ENCODE measurements around the gene ZYG11B. TPM values are rescaled to one million over a fixed set of nuclear protein-coding genes. Genes with fewer than 3 reads are reported as not detected.

The ZYG11B gene
- total RNA-seq, 1 experiment from 2014 or later = 20.6 TPM

- H3K27ac Mint-ChIP-seq = 0 out of 7 replicates have a peak overlapping the region, but pooled peaks of 1 of the 3 experiments have one; percentile 5
- H4K8ac ChIP-seq (replicated peaks; ENCODE audit: insufficient read length, low read depth, low read length) = no peak overlapping the region
- H3K4ac ChIP-seq (ENCODE audit: low read depth, low read length) = no peak overlapping the region
- H4K20me1 ChIP-seq (ENCODE audit: control insufficient read depth, insufficient read depth, insufficient read length) = no peaks in the 10 kb centered on the region
- H4K91ac ChIP-seq (ENCODE audit: insufficient read length, low read depth, low read length) = no peak overlapping the region
- no peak overlapping the region for H3T11ph ChIP-seq (ENCODE audit: low read length)
- H2BK15ac ChIP-seq (ENCODE audit: low read depth, low read length) = no peak overlapping the region
- H3K27me3 Mint-ChIP-seq (ENCODE audit: low read depth) = no peaks in the 10 kb centered on the region
- H3K9me3 ChIP-seq (ENCODE audit: control insufficient read depth, low read depth, low read length) = no peaks in the 10 kb centered on the region
- H2BK5ac ChIP-seq (ENCODE audit: insufficient read length, low read length) = no peak overlapping the region
- H2BK12ac ChIP-seq (ENCODE audit: insufficient read length, low read depth, low read length) = no peak overlapping the region
- no peak overlapping the region for H3K56ac ChIP-seq (ENCODE audit: insufficient read length, low read depth, low read length)
- peaks cover 9 to 21% of the 10 kb centered on the region in 2 experiments for H3K4me1 Mint-ChIP-seq
- H3K9ac ChIP-seq (ENCODE audit: extremely low read depth, insufficient read length, low read length) = no peak overlapping the region
- H3K4me2 ChIP-seq (ENCODE audit: insufficient read depth, insufficient read length, low read length) = no peak overlapping the region
- no peaks in the 10 kb centered on the region for H3K4me1 ChIP-seq (ENCODE audit: insufficient read depth, low read length)
- H3K23ac ChIP-seq (ENCODE audit: insufficient read length, low read depth, low read length) = no peak overlapping the region
- H2BK20ac ChIP-seq (ENCODE audit: low read depth, low read length, poor library complexity, severe bottlenecking) = no peak overlapping the region
- no CpG with 5 or more reads among the region's 4 CpGs for WGBS (ENCODE audit: extremely low coverage, insufficient read length, low lambda C conversion rate)
- peaks cover 9% of the 10 kb centered on the region for H3K23me2 ChIP-seq (ENCODE audit: insufficient read length, low read depth, low read length, poor library complexity, severe bottlenecking)
- peaks cover 3% of the 10 kb centered on the region; the same call in 1 of the 2 replicates for H3K79me2 ChIP-seq (ENCODE audit: insufficient read depth, low read length)
- no peak overlapping the region for H3K18ac ChIP-seq (ENCODE audit: insufficient read length, low read depth, low read length)
- H3K14ac ChIP-seq (ENCODE audit: insufficient read depth, low read length) = no peak overlapping the region
- no peak for TF ChIP-seq CTCF (conservative IDR thresholded peaks at IDR 0.05)
- no peak overlapping the region for H2AK5ac ChIP-seq (ENCODE audit: insufficient read length, low read length)
- H3K27me3 ChIP-seq (ENCODE audit: insufficient read depth, low read length) = no peaks in the 10 kb centered on the region
- H3K4me3 Mint-ChIP-seq = no peak overlapping the region
- H2AFZ ChIP-seq (ENCODE audit: low read length) = no peak overlapping the region
- H3K9me3 Mint-ChIP-seq = no peaks in the 10 kb centered on the region
- no peak for DNase-seq
- no peak overlapping the region for H2BK120ac ChIP-seq (ENCODE audit: low read depth, low read length, poor library complexity, severe bottlenecking)
- H3K36me3 Mint-ChIP-seq (ENCODE audit: insufficient read depth in 1 of 3, low read depth in 3 of 3) = no peaks in the 10 kb centered on the region
- H3K79me1 ChIP-seq (ENCODE audit: insufficient read depth, low read depth, low read length, poor library complexity, severe bottlenecking) = peaks cover 3% of the 10 kb centered on the region
- no peak overlapping the region for H4K5ac ChIP-seq (ENCODE audit: insufficient read length, low read depth, low read length)
- H3K27ac ChIP-seq (ENCODE audit: insufficient read length, low read depth, low read length) = no peak overlapping the region
Measured at GRCh38 chr1:52723260-52723659, 3.0 kb upstream of the ZYG11B start.

Data from H9 (cell line).